Panc1 (cell line): Measurements from ENCODE around the gene SLIT1. TPM values are rescaled to one million over a fixed set of nuclear protein-coding genes. Genes with fewer than 3 reads are reported as not detected.

Experiments
- ATAC-seq: fragments of 200-7000 bp; cut with Tn5 transposase; 2 replicates; pipeline ENCODE4 v1.9.1; 2020; ENCODE audit warnings: mild to moderate bottlenecking, moderate library complexity
- BruUV-seq: library from RNA; stranded (reverse); fragments of 400-500 nt; replicated peaks from 2 replicates; lab custom pipeline; 2021; lab: Mats Ljungman, UMichigan
- CTCF ChIA-PET: fragments of 300-600 bp; sonication (Branson Sonifier 250); formaldehyde crosslinking; loops from one replicate; lab custom pipeline; 2022; ENCODE audit warnings: antibody characterized with exemption; lab: Charles Lee
- POLR2A ChIA-PET: fragments of 300-600 bp; sonication (Branson Sonifier 250); formaldehyde crosslinking; loops from one replicate; lab custom pipeline; 2022; ENCODE audit warnings: antibody characterized with exemption; lab: Charles Lee
- DNase-seq: peaks from one replicate; pipeline ENCODE4 v3.0.0-alpha.2; 2010; ENCODE audit warnings: low read depth, low spot score
- H3K27ac ChIP-seq: 2 replicates; pipeline ENCODE4 v1.5.1; 2011; ENCODE audit warnings: mild to moderate bottlenecking, low read length, inconsistent platforms
- H3K27me3 ChIP-seq: fragments of 200-500 bp; sonication (Bioruptor generic); 2 replicates; pipeline ENCODE4 v1.6.0; 2014; ENCODE audit warnings: low read length, inconsistent platforms; ENCODE audit not compliant: control insufficient read depth, insufficient read depth
- H3K36me3 ChIP-seq: fragments of 200-500 bp; sonication (Bioruptor generic); 2 replicates; pipeline ENCODE4 v1.5.1; 2014; ENCODE audit warnings: inconsistent platforms, mild to moderate bottlenecking, low read length, moderate library complexity; ENCODE audit not compliant: control insufficient read depth, insufficient read depth
- H3K4me1 ChIP-seq: 2 replicates; pipeline ENCODE4 v1.5.1; 2011; ENCODE audit warnings: inconsistent platforms, mild to moderate bottlenecking, low read length, moderate library complexity; ENCODE audit not compliant: control insufficient read depth, insufficient read depth
- H3K4me3 ChIP-seq, 2 experiments: 2 replicates each; pipeline ENCODE4 v1.5.1; 2011 to 2012; ENCODE audit warnings: low read depth in 2 of 2, low read length in 2 of 2, mild to moderate bottlenecking in 2 of 2, inconsistent platforms in 1 of 2, moderate library complexity in 1 of 2
- H3K9me3 ChIP-seq: fragments of 200-500 bp; sonication (Bioruptor generic); 2 replicates; pipeline ENCODE4 v1.5.1; 2014; ENCODE audit warnings: low read depth, mild to moderate bottlenecking, inconsistent platforms, low read length, moderate library complexity; ENCODE audit not compliant: control insufficient read depth, insufficient read depth
- POLR2AphosphoS5 ChIP-seq: IDR thresholded peaks from 2 replicates; pipeline ENCODE4 v1.6.1; 2012; ENCODE audit warnings: mild to moderate bottlenecking, low read depth, low read length, moderate library complexity
- SIN3A ChIP-seq: IDR thresholded peaks from 2 replicates; pipeline ENCODE4 v1.6.1; 2012; ENCODE audit warnings: low read depth, mild to moderate bottlenecking, low read length, moderate library complexity, borderline replicate concordance; ENCODE audit not compliant: insufficient read depth
- TCF7L2 ChIP-seq: IDR thresholded peaks from 2 replicates; pipeline ENCODE4 v1.6.1; 2011; ENCODE audit warnings: mild to moderate bottlenecking, low read depth, low read length, inconsistent platforms
- in situ Hi-C: cut with HindIII; loops from 2 replicates; pipeline ENCODE4 v1.10.0; 2016; ENCODE audit warnings: low sequenced_read_pairs, low pct_unique_long_range_greater_than_20kb
- intact Hi-C: fragments of 100-400 bp; cut with micrococcal nuclease; formaldehyde crosslinking; loops from one replicate; pipeline ENCODE4 v1.10.0; 2022; ENCODE audit not compliant: unreplicated experiment
- total RNA-seq: library from RNA; stranded (reverse); gene quantifications from one replicate; pipeline ENCODE4 v1.2.1, GENCODE V29; 2021; ENCODE audit not compliant: unreplicated experiment
- TF ChIP-seq, protein P1 (sequence below), 2 experiments: IDR thresholded peaks; 2 replicates each; pipeline ENCODE4 v1.6.1; 2011 to 2012; ENCODE audit warnings: low read depth in 2 of 2, control low read depth in 1 of 2, low read length in 1 of 2, mild to moderate bottlenecking in 1 of 2, moderate library complexity in 1 of 2; ENCODE audit not compliant: insufficient read depth in 1 of 2
- TF ChIP-seq, protein P2 (sequence below): fragments of 450-650 bp; IDR thresholded peaks from 2 replicates; pipeline ENCODE4 v1.5.1; 2017; ENCODE audit warnings: mild to moderate bottlenecking

SLIT1 gene
- total RNA-seq, 1 experiment from 2014 or later, result 2.6 TPM

DNA sequence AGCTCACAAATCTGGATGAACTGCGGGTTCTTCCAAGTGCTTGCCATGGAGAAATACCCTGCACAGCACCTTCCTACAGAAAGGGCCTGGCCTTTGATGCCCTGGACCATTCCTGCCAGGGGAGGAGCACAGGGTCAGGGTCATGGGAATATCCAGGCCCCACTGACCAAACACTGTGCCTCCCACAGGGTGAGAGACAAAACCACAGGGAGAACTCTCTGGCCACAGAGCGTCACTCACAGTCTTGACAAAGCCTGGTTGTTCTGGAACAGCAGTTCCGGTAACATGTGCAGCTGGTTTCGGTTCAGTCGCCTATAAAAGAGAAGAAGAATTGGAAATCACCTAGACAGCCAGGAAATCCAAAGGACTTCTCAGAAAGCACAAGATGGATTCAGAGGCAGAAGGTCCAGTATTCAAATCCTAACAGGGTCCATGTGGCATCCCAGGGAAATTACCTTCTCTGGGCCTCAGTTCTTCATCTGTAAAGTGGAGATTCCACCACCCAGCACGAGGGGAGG is 28.1 kb downstream of the SLIT1 start:
- Histone ChIP-seq H3K9me3 (no peaks in the 10 kb centered on the region), H3K27me3 (no peaks in the 10 kb centered on the region), H3K27ac (no peak overlapping the region), H3K4me3 (no peak overlapping the region), H3K4me1 (no peaks in the 10 kb centered on the region), H3K36me3 (no peaks in the 10 kb centered on the region)
- in situ Hi-C loops (no loop called here), intact Hi-C loops (no loop called here)
- ATAC-seq (no peak), DNase-seq (no peak)
- no TSS peak for BruUV-seq
- POLR2A ChIA-PET, result no interaction called here
- TF ChIP-seq SIN3A, result no peak
- no peak for TF ChIP-seq POLR2AphosphoS5
- TF ChIP-seq, protein P1, sequence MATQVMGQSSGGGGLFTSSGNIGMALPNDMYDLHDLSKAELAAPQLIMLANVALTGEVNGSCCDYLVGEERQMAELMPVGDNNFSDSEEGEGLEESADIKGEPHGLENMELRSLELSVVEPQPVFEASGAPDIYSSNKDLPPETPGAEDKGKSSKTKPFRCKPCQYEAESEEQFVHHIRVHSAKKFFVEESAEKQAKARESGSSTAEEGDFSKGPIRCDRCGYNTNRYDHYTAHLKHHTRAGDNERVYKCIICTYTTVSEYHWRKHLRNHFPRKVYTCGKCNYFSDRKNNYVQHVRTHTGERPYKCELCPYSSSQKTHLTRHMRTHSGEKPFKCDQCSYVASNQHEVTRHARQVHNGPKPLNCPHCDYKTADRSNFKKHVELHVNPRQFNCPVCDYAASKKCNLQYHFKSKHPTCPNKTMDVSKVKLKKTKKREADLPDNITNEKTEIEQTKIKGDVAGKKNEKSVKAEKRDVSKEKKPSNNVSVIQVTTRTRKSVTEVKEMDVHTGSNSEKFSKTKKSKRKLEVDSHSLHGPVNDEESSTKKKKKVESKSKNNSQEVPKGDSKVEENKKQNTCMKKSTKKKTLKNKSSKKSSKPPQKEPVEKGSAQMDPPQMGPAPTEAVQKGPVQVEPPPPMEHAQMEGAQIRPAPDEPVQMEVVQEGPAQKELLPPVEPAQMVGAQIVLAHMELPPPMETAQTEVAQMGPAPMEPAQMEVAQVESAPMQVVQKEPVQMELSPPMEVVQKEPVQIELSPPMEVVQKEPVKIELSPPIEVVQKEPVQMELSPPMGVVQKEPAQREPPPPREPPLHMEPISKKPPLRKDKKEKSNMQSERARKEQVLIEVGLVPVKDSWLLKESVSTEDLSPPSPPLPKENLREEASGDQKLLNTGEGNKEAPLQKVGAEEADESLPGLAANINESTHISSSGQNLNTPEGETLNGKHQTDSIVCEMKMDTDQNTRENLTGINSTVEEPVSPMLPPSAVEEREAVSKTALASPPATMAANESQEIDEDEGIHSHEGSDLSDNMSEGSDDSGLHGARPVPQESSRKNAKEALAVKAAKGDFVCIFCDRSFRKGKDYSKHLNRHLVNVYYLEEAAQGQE (IDR thresholded peaks at IDR 0.05; ENCODE audit: insufficient read depth in 1 of 2, low read depth in 2 of 2, low read length in 1 of 2), result no peak
- TF ChIP-seq, protein P2, sequence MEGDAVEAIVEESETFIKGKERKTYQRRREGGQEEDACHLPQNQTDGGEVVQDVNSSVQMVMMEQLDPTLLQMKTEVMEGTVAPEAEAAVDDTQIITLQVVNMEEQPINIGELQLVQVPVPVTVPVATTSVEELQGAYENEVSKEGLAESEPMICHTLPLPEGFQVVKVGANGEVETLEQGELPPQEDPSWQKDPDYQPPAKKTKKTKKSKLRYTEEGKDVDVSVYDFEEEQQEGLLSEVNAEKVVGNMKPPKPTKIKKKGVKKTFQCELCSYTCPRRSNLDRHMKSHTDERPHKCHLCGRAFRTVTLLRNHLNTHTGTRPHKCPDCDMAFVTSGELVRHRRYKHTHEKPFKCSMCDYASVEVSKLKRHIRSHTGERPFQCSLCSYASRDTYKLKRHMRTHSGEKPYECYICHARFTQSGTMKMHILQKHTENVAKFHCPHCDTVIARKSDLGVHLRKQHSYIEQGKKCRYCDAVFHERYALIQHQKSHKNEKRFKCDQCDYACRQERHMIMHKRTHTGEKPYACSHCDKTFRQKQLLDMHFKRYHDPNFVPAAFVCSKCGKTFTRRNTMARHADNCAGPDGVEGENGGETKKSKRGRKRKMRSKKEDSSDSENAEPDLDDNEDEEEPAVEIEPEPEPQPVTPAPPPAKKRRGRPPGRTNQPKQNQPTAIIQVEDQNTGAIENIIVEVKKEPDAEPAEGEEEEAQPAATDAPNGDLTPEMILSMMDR, result no peak
- no peak for TF ChIP-seq TCF7L2
- CTCF ChIA-PET, result no interaction called here

DNA sequence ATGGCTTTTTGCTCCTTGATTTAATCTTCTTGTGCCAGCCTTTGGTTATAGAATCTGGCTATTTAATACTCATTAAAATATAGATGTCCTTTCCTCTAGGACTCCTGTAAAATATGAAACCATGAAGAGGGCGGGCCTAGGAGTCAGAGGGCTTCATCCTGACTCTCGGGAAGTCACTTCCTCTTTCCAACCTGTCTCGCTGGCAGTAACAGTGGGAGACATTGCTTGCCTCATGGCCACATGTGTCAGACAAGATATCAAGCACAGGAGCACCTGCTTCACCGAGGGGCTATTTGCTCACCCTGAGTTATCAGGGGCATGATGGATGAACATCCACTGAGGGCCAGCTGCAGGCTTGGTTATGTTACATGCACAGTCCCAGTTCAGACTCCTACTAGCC is 31.0 kb downstream of the SLIT1 start:
- no peak overlapping the region for H3K4me3 ChIP-seq
- H3K9me3 ChIP-seq, result no peaks in the 10 kb centered on the region
- POLR2A ChIA-PET, result no interaction called here
- in situ Hi-C loops, result no loop called here
- no peak overlapping the region for H3K27ac ChIP-seq
- H3K36me3 ChIP-seq, result no peaks in the 10 kb centered on the region
- ATAC-seq (no peak), DNase-seq (no peak)
- intact Hi-C loops, result no loop called here
- no peaks in the 10 kb centered on the region for H3K27me3 ChIP-seq
- H3K4me1 ChIP-seq, result no peaks in the 10 kb centered on the region
- no TSS peak for BruUV-seq
- CTCF ChIA-PET, result no interaction called here
- TF ChIP-seq, protein P2, result no peak
- TF ChIP-seq TCF7L2, result no peak
- TF ChIP-seq POLR2AphosphoS5, result no peak
- TF ChIP-seq, protein P1 (IDR thresholded peaks at IDR 0.05; ENCODE audit: insufficient read depth in 1 of 2, low read depth in 2 of 2, low read length in 1 of 2), result no peak
- TF ChIP-seq SIN3A, result no peak
